ENCODE data around the gene TLL2.

- TF ChIP-seq, protein P1, sequence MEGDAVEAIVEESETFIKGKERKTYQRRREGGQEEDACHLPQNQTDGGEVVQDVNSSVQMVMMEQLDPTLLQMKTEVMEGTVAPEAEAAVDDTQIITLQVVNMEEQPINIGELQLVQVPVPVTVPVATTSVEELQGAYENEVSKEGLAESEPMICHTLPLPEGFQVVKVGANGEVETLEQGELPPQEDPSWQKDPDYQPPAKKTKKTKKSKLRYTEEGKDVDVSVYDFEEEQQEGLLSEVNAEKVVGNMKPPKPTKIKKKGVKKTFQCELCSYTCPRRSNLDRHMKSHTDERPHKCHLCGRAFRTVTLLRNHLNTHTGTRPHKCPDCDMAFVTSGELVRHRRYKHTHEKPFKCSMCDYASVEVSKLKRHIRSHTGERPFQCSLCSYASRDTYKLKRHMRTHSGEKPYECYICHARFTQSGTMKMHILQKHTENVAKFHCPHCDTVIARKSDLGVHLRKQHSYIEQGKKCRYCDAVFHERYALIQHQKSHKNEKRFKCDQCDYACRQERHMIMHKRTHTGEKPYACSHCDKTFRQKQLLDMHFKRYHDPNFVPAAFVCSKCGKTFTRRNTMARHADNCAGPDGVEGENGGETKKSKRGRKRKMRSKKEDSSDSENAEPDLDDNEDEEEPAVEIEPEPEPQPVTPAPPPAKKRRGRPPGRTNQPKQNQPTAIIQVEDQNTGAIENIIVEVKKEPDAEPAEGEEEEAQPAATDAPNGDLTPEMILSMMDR (IDR thresholded peaks at IDR 0.05; ENCODE audit: borderline replicate concordance, extremely low read depth, low read length, poor library complexity, severe bottlenecking), result no peak
- TF ChIP-seq EZH2 (IDR thresholded peaks at IDR 0.05; ENCODE audit: borderline replicate concordance, low read depth, low read length, severe bottlenecking), result no peak
These were observed 123.3 kb downstream of the TLL2 start for GRCh38 chr10:96390460-96390864.
